ENCODE data around the gene GNAI3. TPM values are rescaled to one million over a fixed set of nuclear protein-coding genes. Genes with fewer than 3 reads are reported as not detected.

The GNAI3 gene
- polyA plus RNA-seq, 1 donor from 2014 or later: 10.6 TPM

- no peaks in the 10 kb centered on the region for H3K36me3 ChIP-seq (ENCODE audit: insufficient read depth, low read length)
- no peak overlapping the region for H2AFZ ChIP-seq (ENCODE audit: low read depth, low read length)
- H3K4me2 ChIP-seq (ENCODE audit: low read length): no peak overlapping the region
- H3F3A ChIP-seq (ENCODE audit: insufficient read depth, low read length, poor library complexity, severe bottlenecking): no peaks in the 10 kb centered on the region
- H3K27me3 ChIP-seq (ENCODE audit: insufficient read depth, low read depth, low read length): no peaks in the 10 kb centered on the region
- H3K9ac ChIP-seq (ENCODE audit: low read length): no peak overlapping the region
- no peak overlapping the region for H3K4me3 ChIP-seq (ENCODE audit: low read length)
- no peaks in the 10 kb centered on the region for H3K9me3 ChIP-seq (ENCODE audit: low read length)
- TF ChIP-seq REST (IDR thresholded peaks at IDR 0.05; ENCODE audit: borderline replicate concordance) (no peak), EP300 (conservative IDR thresholded peaks at IDR 0.05; ENCODE audit: poor library complexity, severe bottlenecking) (no peak), SMC3 (conservative IDR thresholded peaks at IDR 0.05; ENCODE audit: poor library complexity) (no peak), TAF1 (IDR thresholded peaks at IDR 0.05; ENCODE audit: low read depth) (no peak), CTCF (IDR thresholded peaks at IDR 0.05; ENCODE audit: poor library complexity, severe bottlenecking) (no peak), MXI1 (conservative IDR thresholded peaks at IDR 0.05; ENCODE audit: poor library complexity, severe bottlenecking) (no peak)
- no peaks in the 10 kb centered on the region for H3K9me2 ChIP-seq (ENCODE audit: insufficient read depth, low read length)
- no peak overlapping the region for H3K27ac ChIP-seq (ENCODE audit: low read length)
- peaks cover 21% of the 10 kb centered on the region for H3K79me2 ChIP-seq (replicated peaks; ENCODE audit: insufficient read depth, low read length)
- H4K20me1 ChIP-seq (ENCODE audit: insufficient read depth): no peaks in the 10 kb centered on the region
These were observed 68.9 kb downstream of the GNAI3 start for GRCh38 chr1:109617291-109617801.

GRCh38 chr1:109618661-109619575 lies 70.5 kb downstream of the GNAI3 start:
- Histone ChIP-seq H3K79me2 (replicated peaks; ENCODE audit: insufficient read depth, low read length) (peaks cover 35% of the 10 kb centered on the region), H3K4me2 (ENCODE audit: low read length) (peak overlapping the region; percentile 97), H3K9ac (ENCODE audit: low read length) (peak overlapping the region; percentile 86), H2AFZ (ENCODE audit: low read depth, low read length) (peak overlapping the region; percentile 75), H3K27me3 (ENCODE audit: insufficient read depth, low read depth, low read length) (no peaks in the 10 kb centered on the region), H3K9me2 (ENCODE audit: insufficient read depth, low read length) (no peaks in the 10 kb centered on the region), H3K9me3 (ENCODE audit: low read length) (no peaks in the 10 kb centered on the region), H3F3A (ENCODE audit: insufficient read depth, low read length, poor library complexity, severe bottlenecking) (no peaks in the 10 kb centered on the region), H3K27ac (ENCODE audit: low read length) (no peak overlapping the region), H3K36me3 (ENCODE audit: insufficient read depth, low read length) (no peaks in the 10 kb centered on the region), H4K20me1 (ENCODE audit: insufficient read depth) (no peaks in the 10 kb centered on the region), H3K4me3 (ENCODE audit: low read length) (peak overlapping the region; percentile 66)
- TF ChIP-seq POLR2AphosphoS5 (IDR thresholded peaks at IDR 0.05): no peak
- TF ChIP-seq EZH2 (IDR thresholded peaks at IDR 0.05; ENCODE audit: borderline replicate concordance, insufficient read depth, low read length, poor library complexity, severe bottlenecking): no peak
- no peak for TF ChIP-seq CTCF (IDR thresholded peaks at IDR 0.05; ENCODE audit: poor library complexity, severe bottlenecking)
- TF ChIP-seq MXI1 (conservative IDR thresholded peaks at IDR 0.05; ENCODE audit: poor library complexity, severe bottlenecking): no peak
- no peak for TF ChIP-seq RAD21 (conservative IDR thresholded peaks at IDR 0.05)
- no peak for TF ChIP-seq EP300 (conservative IDR thresholded peaks at IDR 0.05; ENCODE audit: poor library complexity, severe bottlenecking)
- TF ChIP-seq TAF1 (IDR thresholded peaks at IDR 0.05; ENCODE audit: low read depth): no peak
- no peak for TF ChIP-seq SMC3 (conservative IDR thresholded peaks at IDR 0.05; ENCODE audit: poor library complexity)
- TF ChIP-seq REST (IDR thresholded peaks at IDR 0.05; ENCODE audit: borderline replicate concordance): no peak

Measured in neural cell (in vitro differentiated cells).